GM23338 (cell line): ENCODE measurements around the gene TMEM201. TPM values are rescaled to one million over a fixed set of nuclear protein-coding genes. Genes with fewer than 3 reads are reported as not detected.

Source experiments
- ATAC-seq: fragments of 200-7000 bp; cut with Tn5 transposase; 3 replicates; pipeline ENCODE4 v1.9.1; 2020
- DNase-seq: peaks from one replicate; pipeline ENCODE4 v3.0.0-alpha.2; 2015; ENCODE audit warnings: low spot score
- H2AFZ ChIP-seq: fragments of 200-600 bp; sonication (generic); 2 replicates; pipeline ENCODE4 v1.8.0; 2016; ENCODE audit warnings: antibody characterized with exemption, mild to moderate bottlenecking, moderate library complexity
- H3F3A ChIP-seq: fragments of 200-600 bp; sonication (generic); replicated peaks from 2 replicates; pipeline ENCODE4 v1.8.0; 2017; ENCODE audit warnings: antibody characterized with exemption, mixed run types, low read depth
- H3K27ac ChIP-seq: fragments of 200-600 bp; sonication (generic); 2 replicates; pipeline ENCODE4 v1.6.1; 2016; ENCODE audit warnings: low read depth
- H3K27me3 ChIP-seq: fragments of 200-600 bp; sonication (generic); 2 replicates; pipeline ENCODE4 v1.8.0; 2016; ENCODE audit warnings: mild to moderate bottlenecking, mixed run types, moderate library complexity; ENCODE audit not compliant: insufficient read depth
- H3K36me3 ChIP-seq: fragments of 200-600 bp; sonication (generic); 2 replicates; pipeline ENCODE4 v1.8.0; 2016; ENCODE audit warnings: mild to moderate bottlenecking; ENCODE audit not compliant: insufficient read depth
- H3K4me1 ChIP-seq: fragments of 200-600 bp; sonication (generic); 2 replicates; pipeline ENCODE4 v1.8.0; 2016; ENCODE audit warnings: mild to moderate bottlenecking, moderate library complexity; ENCODE audit not compliant: insufficient read depth
- H3K4me2 ChIP-seq: fragments of 200-600 bp; sonication (generic); 2 replicates; pipeline ENCODE4 v1.7.1; 2017; ENCODE audit warnings: mixed run types
- H3K4me3 ChIP-seq: fragments of 200-600 bp; sonication (generic); 2 replicates; pipeline ENCODE4 v1.6.1; 2016; ENCODE audit warnings: mixed run types
- H3K79me2 ChIP-seq: fragments of 200-600 bp; sonication (generic); replicated peaks from 2 replicates; pipeline ENCODE4 v1.8.0; 2017; ENCODE audit warnings: mild to moderate bottlenecking; ENCODE audit not compliant: insufficient read depth
- H3K9me2 ChIP-seq: fragments of 200-600 bp; sonication (generic); 2 replicates; pipeline ENCODE4 v1.8.0; 2017; ENCODE audit not compliant: insufficient read depth
- H4K20me1 ChIP-seq: fragments of 200-600 bp; sonication (generic); replicated peaks from 2 replicates; pipeline ENCODE4 v1.8.0; 2017; ENCODE audit warnings: mild to moderate bottlenecking; ENCODE audit not compliant: insufficient read depth
- H3K27ac Mint-ChIP-seq: 2 replicates; pipeline ENCODE4 v1.8.0; 2020; ENCODE audit warnings: inconsistent platforms, mild to moderate bottlenecking, moderate library complexity, mixed read lengths
- H3K27me3 Mint-ChIP-seq: 3 replicates; pipeline ENCODE4 v1.8.0; 2022; ENCODE audit warnings: low read depth, mild to moderate bottlenecking, moderate library complexity, mixed read lengths, inconsistent platforms; ENCODE audit not compliant: insufficient read depth, poor library complexity
- H3K36me3 Mint-ChIP-seq: 3 replicates; pipeline ENCODE4 v1.8.0; 2021; ENCODE audit warnings: low read depth, mild to moderate bottlenecking, inconsistent platforms, moderate library complexity, mixed read lengths
- H3K4me1 Mint-ChIP-seq: 3 replicates; pipeline ENCODE4 v1.8.0; 2020; ENCODE audit warnings: mild to moderate bottlenecking, inconsistent platforms, mixed read lengths
- H3K4me3 Mint-ChIP-seq: 3 replicates; pipeline ENCODE4 v1.8.0; 2021; ENCODE audit warnings: moderate library complexity, mild to moderate bottlenecking, inconsistent platforms, mixed read lengths
- H3K9me3 Mint-ChIP-seq: 3 replicates; pipeline ENCODE4 v1.8.0; 2020; ENCODE audit warnings: moderate library complexity, mild to moderate bottlenecking, inconsistent platforms, mixed read lengths
- CREB1 ChIP-seq: fragments of 250-450 bp; sonication (Bioruptor Pico); IDR thresholded peaks from 2 replicates; pipeline ENCODE4 v1.5.0; 2020; ENCODE audit warnings: low read depth, mild to moderate bottlenecking, moderate library complexity
- EZH2 ChIP-seq: fragments of 200-600 bp; sonication (generic); IDR thresholded peaks from one replicate; pipeline ENCODE4 v1.8.0; 2017; ENCODE audit warnings: antibody characterized with exemption, mild to moderate bottlenecking, low read depth; ENCODE audit not compliant: unreplicated experiment
- EZH2phosphoT487 ChIP-seq: fragments of 200-600 bp; sonication (generic); IDR thresholded peaks from one replicate; pipeline ENCODE4 v1.8.1; 2018; ENCODE audit warnings: antibody characterized with exemption; ENCODE audit not compliant: unreplicated experiment
- JUNB ChIP-seq: IDR thresholded peaks from one replicate; pipeline ENCODE4 v1.6.1; 2016; ENCODE audit warnings: antibody characterized with exemption; ENCODE audit not compliant: unreplicated experiment
- NANOG ChIP-seq: IDR thresholded peaks from 2 replicates; pipeline ENCODE4 v1.6.1; 2016; ENCODE audit warnings: antibody characterized with exemption, borderline replicate concordance
- POLR2AphosphoS5 ChIP-seq: IDR thresholded peaks from 2 replicates; pipeline ENCODE4 v1.6.1; 2016; ENCODE audit warnings: antibody characterized with exemption, low read depth
- STAT1 ChIP-seq: IDR thresholded peaks from one replicate; pipeline ENCODE4 v1.6.1; 2016; ENCODE audit warnings: antibody characterized with exemption; ENCODE audit not compliant: unreplicated experiment
- ZNF114 ChIP-seq: fragments of 250-450 bp; sonication (Bioruptor Pico); IDR thresholded peaks from 2 replicates; pipeline ENCODE4 v1.5.0; 2020; ENCODE audit warnings: mild to moderate bottlenecking, moderate library complexity
- ZNF331 ChIP-seq: fragments of 250-450 bp; sonication (Bioruptor Pico); IDR thresholded peaks from 2 replicates; pipeline ENCODE4 v1.5.0; 2020; ENCODE audit warnings: low read depth, mild to moderate bottlenecking, moderate library complexity
- polyA plus RNA-seq: library from polyadenylated mRNA; unstranded; fragments of >200 nt; fragmentation: Nextera tagmentation; extraction: Ambion mirVana; gene quantifications from 2 replicates; pipeline ENCODE4 v1.2.1, GENCODE V29; 2016
- total RNA-seq: library from RNA; depleted of rRNA; stranded (reverse); fragments of >200 nt; shearing (Covaris generic); gene quantifications from 2 replicates; pipeline ENCODE4 v1.2.3, GENCODE V29; 2014
- TF ChIP-seq, protein P1 (sequence below), 2 experiments: fragments of 200-600 bp in 1 of 2; sonication (generic) in 1 of 2; conservative IDR thresholded peaks; 2 replicates each; pipeline versions ENCODE4 v1.5.1 to v1.6.1; 2016 to 2017; ENCODE audit warnings: antibody characterized with exemption in 2 of 2, low read depth in 2 of 2, mild to moderate bottlenecking in 2 of 2, moderate library complexity in 1 of 2
- TF ChIP-seq, protein P2 (sequence below): IDR thresholded peaks from one replicate; pipeline ENCODE4 v1.6.1; 2018; ENCODE audit warnings: antibody characterized with exemption; ENCODE audit not compliant: unreplicated experiment
- TF ChIP-seq, protein P3 (sequence below): fragments of 250-450 bp; sonication (Bioruptor Pico); IDR thresholded peaks from 2 replicates; pipeline ENCODE4 v1.5.0; 2020; ENCODE audit warnings: mild to moderate bottlenecking, moderate library complexity
- TF ChIP-seq, protein P4 (sequence below): IDR thresholded peaks from 2 replicates; pipeline ENCODE4 v1.6.1; 2016; ENCODE audit warnings: antibody characterized with exemption

The TMEM201 gene
- total and polyA plus RNA-seq, 2 experiments from 2014 or later, result 11.6 to 27.2 TPM

DNA sequence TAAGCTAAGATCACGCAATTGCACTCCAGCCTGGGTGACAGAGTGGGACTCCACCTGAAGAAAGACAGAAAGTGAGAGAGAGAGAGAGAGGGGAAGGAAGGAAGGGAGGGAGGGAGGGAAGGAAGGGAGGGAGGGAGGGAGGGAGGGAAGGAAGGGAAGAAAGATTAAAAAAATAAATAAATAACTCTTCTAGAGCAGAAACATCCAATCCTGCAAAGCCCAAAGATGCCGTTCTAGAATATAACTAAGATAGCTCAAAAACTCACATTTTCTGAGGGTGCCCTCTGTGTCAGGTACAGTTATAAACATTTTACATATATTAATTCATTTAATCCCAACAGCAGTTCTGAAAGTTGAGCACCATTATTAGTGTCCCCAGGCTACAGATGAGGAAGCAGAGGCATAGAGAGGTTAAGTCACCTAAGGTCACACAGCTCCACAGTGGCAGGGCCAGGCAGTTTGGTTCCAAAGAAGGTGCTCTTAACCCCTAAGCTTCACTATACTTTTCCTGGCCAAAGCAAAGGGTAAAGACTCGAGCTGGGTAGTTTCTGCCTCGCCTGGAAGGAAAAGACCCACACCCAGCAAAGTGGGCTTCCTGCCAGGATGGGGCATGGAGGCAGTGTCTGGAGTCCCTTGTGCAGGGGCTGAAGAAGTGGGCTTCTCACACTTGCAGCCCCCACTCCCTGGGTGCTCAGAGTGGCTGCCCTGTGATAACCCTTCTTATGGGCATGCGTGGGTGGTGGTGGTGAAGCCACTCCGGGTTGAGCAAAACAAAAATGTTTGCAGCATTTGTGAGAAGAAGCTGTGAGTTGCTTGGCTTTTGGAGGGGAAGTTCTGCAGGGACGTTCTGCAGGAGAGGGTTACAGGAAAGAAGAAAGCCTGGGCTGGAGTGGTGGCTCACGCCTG, 54.9 kb downstream of the TMEM201 start:
- Histone ChIP-seq H3K4me3 (no peak overlapping the region), H4K20me1 (no peaks in the 10 kb centered on the region; the same call in 1 of the 2 replicates), H3K36me3 (no peaks in the 10 kb centered on the region), H3K4me2 (no peak overlapping the region), H3K4me1 (no peaks in the 10 kb centered on the region), H3K79me2 (no peaks in the 10 kb centered on the region), H2AFZ (no peak overlapping the region), H3F3A (no peaks in the 10 kb centered on the region), H3K27me3 (no peaks in the 10 kb centered on the region), H3K27ac (no peak overlapping the region), H3K9me2 (no peaks in the 10 kb centered on the region)
- no peaks in the 10 kb centered on the region; the same call in 2 of the 3 replicates for H3K9me3 Mint-ChIP-seq
- peaks cover 9% of the 10 kb centered on the region for H3K27me3 Mint-ChIP-seq
- H3K27ac Mint-ChIP-seq, result no peak overlapping the region
- no peak overlapping the region for H3K4me3 Mint-ChIP-seq
- H3K36me3 Mint-ChIP-seq, result no peaks in the 10 kb centered on the region
- DNase-seq (no peak), ATAC-seq (no peak)
- TF ChIP-seq, protein P1, sequence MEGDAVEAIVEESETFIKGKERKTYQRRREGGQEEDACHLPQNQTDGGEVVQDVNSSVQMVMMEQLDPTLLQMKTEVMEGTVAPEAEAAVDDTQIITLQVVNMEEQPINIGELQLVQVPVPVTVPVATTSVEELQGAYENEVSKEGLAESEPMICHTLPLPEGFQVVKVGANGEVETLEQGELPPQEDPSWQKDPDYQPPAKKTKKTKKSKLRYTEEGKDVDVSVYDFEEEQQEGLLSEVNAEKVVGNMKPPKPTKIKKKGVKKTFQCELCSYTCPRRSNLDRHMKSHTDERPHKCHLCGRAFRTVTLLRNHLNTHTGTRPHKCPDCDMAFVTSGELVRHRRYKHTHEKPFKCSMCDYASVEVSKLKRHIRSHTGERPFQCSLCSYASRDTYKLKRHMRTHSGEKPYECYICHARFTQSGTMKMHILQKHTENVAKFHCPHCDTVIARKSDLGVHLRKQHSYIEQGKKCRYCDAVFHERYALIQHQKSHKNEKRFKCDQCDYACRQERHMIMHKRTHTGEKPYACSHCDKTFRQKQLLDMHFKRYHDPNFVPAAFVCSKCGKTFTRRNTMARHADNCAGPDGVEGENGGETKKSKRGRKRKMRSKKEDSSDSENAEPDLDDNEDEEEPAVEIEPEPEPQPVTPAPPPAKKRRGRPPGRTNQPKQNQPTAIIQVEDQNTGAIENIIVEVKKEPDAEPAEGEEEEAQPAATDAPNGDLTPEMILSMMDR (conservative IDR thresholded peaks at IDR 0.05; ENCODE audit: low read depth in 2 of 2), result no peak
- TF ChIP-seq, protein P2, sequence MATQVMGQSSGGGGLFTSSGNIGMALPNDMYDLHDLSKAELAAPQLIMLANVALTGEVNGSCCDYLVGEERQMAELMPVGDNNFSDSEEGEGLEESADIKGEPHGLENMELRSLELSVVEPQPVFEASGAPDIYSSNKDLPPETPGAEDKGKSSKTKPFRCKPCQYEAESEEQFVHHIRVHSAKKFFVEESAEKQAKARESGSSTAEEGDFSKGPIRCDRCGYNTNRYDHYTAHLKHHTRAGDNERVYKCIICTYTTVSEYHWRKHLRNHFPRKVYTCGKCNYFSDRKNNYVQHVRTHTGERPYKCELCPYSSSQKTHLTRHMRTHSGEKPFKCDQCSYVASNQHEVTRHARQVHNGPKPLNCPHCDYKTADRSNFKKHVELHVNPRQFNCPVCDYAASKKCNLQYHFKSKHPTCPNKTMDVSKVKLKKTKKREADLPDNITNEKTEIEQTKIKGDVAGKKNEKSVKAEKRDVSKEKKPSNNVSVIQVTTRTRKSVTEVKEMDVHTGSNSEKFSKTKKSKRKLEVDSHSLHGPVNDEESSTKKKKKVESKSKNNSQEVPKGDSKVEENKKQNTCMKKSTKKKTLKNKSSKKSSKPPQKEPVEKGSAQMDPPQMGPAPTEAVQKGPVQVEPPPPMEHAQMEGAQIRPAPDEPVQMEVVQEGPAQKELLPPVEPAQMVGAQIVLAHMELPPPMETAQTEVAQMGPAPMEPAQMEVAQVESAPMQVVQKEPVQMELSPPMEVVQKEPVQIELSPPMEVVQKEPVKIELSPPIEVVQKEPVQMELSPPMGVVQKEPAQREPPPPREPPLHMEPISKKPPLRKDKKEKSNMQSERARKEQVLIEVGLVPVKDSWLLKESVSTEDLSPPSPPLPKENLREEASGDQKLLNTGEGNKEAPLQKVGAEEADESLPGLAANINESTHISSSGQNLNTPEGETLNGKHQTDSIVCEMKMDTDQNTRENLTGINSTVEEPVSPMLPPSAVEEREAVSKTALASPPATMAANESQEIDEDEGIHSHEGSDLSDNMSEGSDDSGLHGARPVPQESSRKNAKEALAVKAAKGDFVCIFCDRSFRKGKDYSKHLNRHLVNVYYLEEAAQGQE, result no peak
- TF ChIP-seq, protein P3, sequence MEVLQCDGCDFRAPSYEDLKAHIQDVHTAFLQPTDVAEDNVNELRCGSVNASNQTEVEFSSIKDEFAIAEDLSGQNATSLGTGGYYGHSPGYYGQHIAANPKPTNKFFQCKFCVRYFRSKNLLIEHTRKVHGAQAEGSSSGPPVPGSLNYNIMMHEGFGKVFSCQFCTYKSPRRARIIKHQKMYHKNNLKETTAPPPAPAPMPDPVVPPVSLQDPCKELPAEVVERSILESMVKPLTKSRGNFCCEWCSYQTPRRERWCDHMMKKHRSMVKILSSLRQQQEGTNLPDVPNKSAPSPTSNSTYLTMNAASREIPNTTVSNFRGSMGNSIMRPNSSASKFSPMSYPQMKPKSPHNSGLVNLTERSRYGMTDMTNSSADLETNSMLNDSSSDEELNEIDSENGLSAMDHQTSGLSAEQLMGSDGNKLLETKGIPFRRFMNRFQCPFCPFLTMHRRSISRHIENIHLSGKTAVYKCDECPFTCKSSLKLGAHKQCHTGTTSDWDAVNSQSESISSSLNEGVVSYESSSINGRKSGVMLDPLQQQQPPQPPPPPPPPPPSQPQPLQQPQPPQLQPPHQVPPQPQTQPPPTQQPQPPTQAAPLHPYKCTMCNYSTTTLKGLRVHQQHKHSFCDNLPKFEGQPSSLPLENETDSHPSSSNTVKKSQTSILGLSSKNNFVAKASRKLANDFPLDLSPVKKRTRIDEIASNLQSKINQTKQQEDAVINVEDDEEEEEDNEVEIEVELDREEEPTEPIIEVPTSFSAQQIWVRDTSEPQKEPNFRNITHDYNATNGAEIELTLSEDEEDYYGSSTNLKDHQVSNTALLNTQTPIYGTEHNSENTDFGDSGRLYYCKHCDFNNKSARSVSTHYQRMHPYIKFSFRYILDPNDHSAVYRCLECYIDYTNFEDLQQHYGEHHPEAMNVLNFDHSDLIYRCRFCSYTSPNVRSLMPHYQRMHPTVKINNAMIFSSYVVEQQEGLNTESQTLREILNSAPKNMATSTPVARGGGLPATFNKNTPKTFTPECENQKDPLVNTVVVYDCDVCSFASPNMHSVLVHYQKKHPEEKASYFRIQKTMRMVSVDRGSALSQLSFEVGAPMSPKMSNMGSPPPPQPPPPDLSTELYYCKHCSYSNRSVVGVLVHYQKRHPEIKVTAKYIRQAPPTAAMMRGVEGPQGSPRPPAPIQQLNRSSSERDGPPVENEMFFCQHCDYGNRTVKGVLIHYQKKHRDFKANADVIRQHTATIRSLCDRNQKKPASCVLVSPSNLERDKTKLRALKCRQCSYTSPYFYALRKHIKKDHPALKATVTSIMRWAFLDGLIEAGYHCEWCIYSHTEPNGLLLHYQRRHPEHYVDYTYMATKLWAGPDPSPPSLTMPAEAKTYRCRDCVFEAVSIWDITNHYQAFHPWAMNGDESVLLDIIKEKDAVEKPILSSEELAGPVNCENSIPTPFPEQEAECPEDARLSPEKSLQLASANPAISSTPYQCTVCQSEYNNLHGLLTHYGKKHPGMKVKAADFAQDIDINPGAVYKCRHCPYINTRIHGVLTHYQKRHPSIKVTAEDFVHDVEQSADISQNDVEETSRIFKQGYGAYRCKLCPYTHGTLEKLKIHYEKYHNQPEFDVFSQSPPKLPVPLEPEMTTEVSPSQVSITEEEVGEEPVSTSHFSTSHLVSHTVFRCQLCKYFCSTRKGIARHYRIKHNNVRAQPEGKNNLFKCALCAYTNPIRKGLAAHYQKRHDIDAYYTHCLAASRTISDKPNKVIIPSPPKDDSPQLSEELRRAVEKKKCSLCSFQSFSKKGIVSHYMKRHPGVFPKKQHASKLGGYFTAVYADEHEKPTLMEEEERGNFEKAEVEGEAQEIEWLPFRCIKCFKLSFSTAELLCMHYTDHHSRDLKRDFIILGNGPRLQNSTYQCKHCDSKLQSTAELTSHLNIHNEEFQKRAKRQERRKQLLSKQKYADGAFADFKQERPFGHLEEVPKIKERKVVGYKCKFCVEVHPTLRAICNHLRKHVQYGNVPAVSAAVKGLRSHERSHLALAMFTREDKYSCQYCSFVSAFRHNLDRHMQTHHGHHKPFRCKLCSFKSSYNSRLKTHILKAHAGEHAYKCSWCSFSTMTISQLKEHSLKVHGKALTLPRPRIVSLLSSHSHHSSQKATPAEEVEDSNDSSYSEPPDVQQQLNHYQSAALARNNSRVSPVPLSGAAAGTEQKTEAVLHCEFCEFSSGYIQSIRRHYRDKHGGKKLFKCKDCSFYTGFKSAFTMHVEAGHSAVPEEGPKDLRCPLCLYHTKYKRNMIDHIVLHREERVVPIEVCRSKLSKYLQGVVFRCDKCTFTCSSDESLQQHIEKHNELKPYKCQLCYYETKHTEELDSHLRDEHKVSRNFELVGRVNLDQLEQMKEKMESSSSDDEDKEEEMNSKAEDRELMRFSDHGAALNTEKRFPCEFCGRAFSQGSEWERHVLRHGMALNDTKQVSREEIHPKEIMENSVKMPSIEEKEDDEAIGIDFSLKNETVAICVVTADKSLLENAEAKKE (CRISPR knock-in tag), result no peak
- no peak for TF ChIP-seq EZH2phosphoT487
- TF ChIP-seq POLR2AphosphoS5, result no peak
- TF ChIP-seq CREB1, result no peak
- no peak for TF ChIP-seq NANOG
- TF ChIP-seq JUNB, result no peak
- TF ChIP-seq EZH2, result no peak
- no peak for TF ChIP-seq ZNF331 (CRISPR knock-in tag)
- TF ChIP-seq STAT1, result no peak
- no peak for TF ChIP-seq ZNF114 (CRISPR knock-in tag)
- TF ChIP-seq, protein P4, sequence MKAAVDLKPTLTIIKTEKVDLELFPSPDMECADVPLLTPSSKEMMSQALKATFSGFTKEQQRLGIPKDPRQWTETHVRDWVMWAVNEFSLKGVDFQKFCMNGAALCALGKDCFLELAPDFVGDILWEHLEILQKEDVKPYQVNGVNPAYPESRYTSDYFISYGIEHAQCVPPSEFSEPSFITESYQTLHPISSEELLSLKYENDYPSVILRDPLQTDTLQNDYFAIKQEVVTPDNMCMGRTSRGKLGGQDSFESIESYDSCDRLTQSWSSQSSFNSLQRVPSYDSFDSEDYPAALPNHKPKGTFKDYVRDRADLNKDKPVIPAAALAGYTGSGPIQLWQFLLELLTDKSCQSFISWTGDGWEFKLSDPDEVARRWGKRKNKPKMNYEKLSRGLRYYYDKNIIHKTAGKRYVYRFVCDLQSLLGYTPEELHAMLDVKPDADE, result no peak
- H3K4me1 Mint-ChIP-seq, result no peaks in the 10 kb centered on the region
